Gastrocnemius medialis (tissue), 4 donors: ENCODE data around the gene TXNDC8. TPM values are rescaled to one million over a fixed set of nuclear protein-coding genes. Genes with fewer than 3 reads are reported as not detected.

Source experiments
- ATAC-seq, 2 donors: fragments of 150-250 bp; one replicate each; pipeline ENCODE4 v1.9.1; 2016
- DNase-seq, 2 donors: peaks; one replicate each; pipeline ENCODE4 v3.0.0-alpha.2; 2019
- H3K27ac ChIP-seq, 4 donors: fragments of 200-600 bp; sonication (generic); 1 replicate in 1 of 4; 2 replicates in 3 of 4; pipeline ENCODE4 v1.5.1; 2016 to 2018; ENCODE audit warnings: mild to moderate bottlenecking in 2 of 4, moderate library complexity in 1 of 4
- H3K27me3 ChIP-seq, 3 donors: fragments of 200-600 bp; sonication (generic) in 2 of 3; 1 replicate in 1 of 3; 2 replicates in 2 of 3; pipeline versions ENCODE4 v1.5.1 to v1.6.0; 2016 to 2019; ENCODE audit warnings: mild to moderate bottlenecking in 1 of 3, moderate library complexity in 1 of 3
- H3K36me3 ChIP-seq, 2 donors: fragments of 200-600 bp; sonication (generic) in 1 of 2; one replicate each; pipeline ENCODE4 v1.5.1; 2017 to 2018
- H3K4me1 ChIP-seq, 2 donors: fragments of 200-600 bp; sonication (generic) in 1 of 2; one replicate each; pipeline ENCODE4 v1.5.1; 2016 to 2017; ENCODE audit warnings: mild to moderate bottlenecking in 2 of 2
- H3K4me3 ChIP-seq, 4 donors: fragments of 200-600 bp; sonication (generic) in 3 of 4; 1 replicate in 1 of 4; 2 replicates in 3 of 4; pipeline ENCODE4 v1.5.1; 2016 to 2019; ENCODE audit warnings: mild to moderate bottlenecking in 2 of 4
- H3K9me3 ChIP-seq, 3 donors: fragments of 200-600 bp; sonication (generic) in 2 of 3; 1 replicate in 1 of 3; 2 replicates in 2 of 3; pipeline ENCODE4 v1.5.1; 2016 to 2019
- POLR2A ChIP-seq, 2 donors: fragments of 450-650 bp; IDR thresholded peaks; one replicate each; pipeline ENCODE4 v1.6.1; 2017; ENCODE audit warnings: antibody characterized with exemption in 2 of 2, mild to moderate bottlenecking in 2 of 2, moderate library complexity in 2 of 2
- in situ Hi-C, 4 donors: fragments of 200-750 bp; cut with MboI; loops; one replicate each; pipeline versions ENCODE4 v1.15.0 to v1.8.0; 2017; ENCODE audit warnings: low sequenced_read_pairs in 4 of 4
- intact Hi-C: fragments of 100-400 bp; cut with DNase I; formaldehyde crosslinking; loops from one replicate; pipeline ENCODE4 v1.15.1; 2023; ENCODE audit warnings: low total_unique reads
- total RNA-seq, 4 donors: library from RNA; depleted of rRNA; stranded (reverse); fragments of >200 nt; gene quantifications; one replicate each; pipeline versions ENCODE4 v1.1.0 to v1.2.3, GENCODE V29; 2016
- TF ChIP-seq, protein P1 (sequence below), 5 experiments: fragments of 450-650 bp in 3 of 5; fragments of 200-600 bp in 2 of 5; sonication (generic) in 2 of 5; IDR thresholded peaks in 4 of 5; conservative IDR thresholded peaks in 1 of 5; 1 replicate in 4 of 5; 2 replicates in 1 of 5; pipeline ENCODE4 v1.5.1; 2016 to 2019; ENCODE audit warnings: antibody characterized with exemption in 5 of 5, mild to moderate bottlenecking in 3 of 5, moderate library complexity in 3 of 5

The TXNDC8 gene
- total RNA-seq, 4 donors from 2014 or later: not detected

GRCh38 chr9:110330484-110331105 is 7.1 kb downstream of the TXNDC8 start:
- Histone ChIP-seq H3K27ac (no peak overlapping the region), H3K9me3 (no peaks in the 10 kb centered on the region), H3K36me3 (no peaks in the 10 kb centered on the region), H3K27me3 (no peaks in the 10 kb centered on the region), H3K4me1 (no peaks in the 10 kb centered on the region), H3K4me3 (no peak overlapping the region)
- ATAC-seq (no peak), DNase-seq (no peak)
- TF ChIP-seq, protein P1, sequence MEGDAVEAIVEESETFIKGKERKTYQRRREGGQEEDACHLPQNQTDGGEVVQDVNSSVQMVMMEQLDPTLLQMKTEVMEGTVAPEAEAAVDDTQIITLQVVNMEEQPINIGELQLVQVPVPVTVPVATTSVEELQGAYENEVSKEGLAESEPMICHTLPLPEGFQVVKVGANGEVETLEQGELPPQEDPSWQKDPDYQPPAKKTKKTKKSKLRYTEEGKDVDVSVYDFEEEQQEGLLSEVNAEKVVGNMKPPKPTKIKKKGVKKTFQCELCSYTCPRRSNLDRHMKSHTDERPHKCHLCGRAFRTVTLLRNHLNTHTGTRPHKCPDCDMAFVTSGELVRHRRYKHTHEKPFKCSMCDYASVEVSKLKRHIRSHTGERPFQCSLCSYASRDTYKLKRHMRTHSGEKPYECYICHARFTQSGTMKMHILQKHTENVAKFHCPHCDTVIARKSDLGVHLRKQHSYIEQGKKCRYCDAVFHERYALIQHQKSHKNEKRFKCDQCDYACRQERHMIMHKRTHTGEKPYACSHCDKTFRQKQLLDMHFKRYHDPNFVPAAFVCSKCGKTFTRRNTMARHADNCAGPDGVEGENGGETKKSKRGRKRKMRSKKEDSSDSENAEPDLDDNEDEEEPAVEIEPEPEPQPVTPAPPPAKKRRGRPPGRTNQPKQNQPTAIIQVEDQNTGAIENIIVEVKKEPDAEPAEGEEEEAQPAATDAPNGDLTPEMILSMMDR (IDR thresholded peaks at IDR 0.05 in 4 of 5, conservative IDR thresholded peaks at IDR 0.05 in 1 of 5): no peak
- no peak for TF ChIP-seq POLR2A (IDR thresholded peaks at IDR 0.05)
- in situ Hi-C loops (no loop called here), intact Hi-C loops (no loop called here)

DNA sequence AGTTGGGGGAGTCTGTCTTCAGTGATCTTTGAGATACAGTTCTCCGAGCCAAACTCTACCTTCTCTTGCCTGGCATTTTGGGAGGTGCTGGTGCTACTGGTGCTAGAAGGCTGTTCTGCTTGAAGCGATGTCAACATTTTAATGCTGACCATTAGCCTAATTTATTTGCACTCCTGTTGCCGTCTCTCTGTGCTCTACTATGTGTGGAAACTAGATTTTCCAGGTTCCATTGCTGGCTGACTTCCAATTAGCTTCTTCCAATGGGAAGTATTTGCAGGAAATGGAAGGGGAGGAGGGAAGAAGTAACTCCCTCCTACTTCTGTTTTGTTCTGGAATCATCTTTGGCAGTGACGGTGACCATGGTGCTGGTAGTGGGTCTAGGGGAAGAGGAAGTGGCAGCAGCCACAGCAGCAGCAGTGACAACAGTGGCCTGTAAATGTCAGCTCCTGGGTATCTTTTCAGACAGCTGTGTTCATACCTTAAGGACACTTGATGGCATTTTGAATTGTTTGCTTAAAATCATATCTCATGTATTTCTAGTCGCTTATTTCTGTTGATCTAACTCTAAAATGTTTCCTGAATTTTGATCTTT is 7.9 kb downstream of the TXNDC8 start:
- no peaks in the 10 kb centered on the region for H3K36me3 ChIP-seq
- H3K4me3 ChIP-seq: no peak overlapping the region
- no peak overlapping the region for H3K27ac ChIP-seq
- intact Hi-C loops: no loop called here
- TF ChIP-seq, protein P1 (IDR thresholded peaks at IDR 0.05 in 4 of 5, conservative IDR thresholded peaks at IDR 0.05 in 1 of 5): no peak
- no peak for TF ChIP-seq POLR2A (IDR thresholded peaks at IDR 0.05)
- no peaks in the 10 kb centered on the region for H3K4me1 ChIP-seq
- ATAC-seq (no peak), DNase-seq (no peak)
- no peaks in the 10 kb centered on the region for H3K9me3 ChIP-seq
- H3K27me3 ChIP-seq: no peaks in the 10 kb centered on the region
- in situ Hi-C loops: no loop called here

DNA sequence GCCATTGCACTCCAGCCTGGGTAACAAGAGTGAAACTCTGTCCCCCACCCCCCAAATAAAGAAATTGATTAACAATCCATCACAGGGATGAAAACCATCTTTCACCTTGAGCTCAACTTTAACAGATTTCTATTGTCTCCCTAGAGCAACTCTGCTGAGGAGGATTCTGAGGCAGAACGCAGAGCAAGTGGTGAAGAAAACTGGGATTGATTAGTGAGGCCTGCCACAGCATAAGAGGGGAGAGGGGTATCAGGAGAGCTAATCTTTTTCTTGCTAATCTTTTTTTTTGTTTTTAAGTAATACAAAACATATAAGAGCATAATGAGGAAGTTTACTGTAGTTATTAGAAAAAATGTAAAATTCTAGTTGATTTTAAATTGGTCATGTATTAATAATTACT is 8.9 kb downstream of the TXNDC8 start:
- DNase-seq: no peak
- H3K4me3 ChIP-seq: no peak overlapping the region
- TF ChIP-seq POLR2A (IDR thresholded peaks at IDR 0.05): no peak
- TF ChIP-seq, protein P1 (IDR thresholded peaks at IDR 0.05 in 4 of 5, conservative IDR thresholded peaks at IDR 0.05 in 1 of 5): no peak
- no peaks in the 10 kb centered on the region for H3K27me3 ChIP-seq
- in situ Hi-C loops (no loop called here), intact Hi-C loops (no loop called here)
- H3K4me1 ChIP-seq: no peaks in the 10 kb centered on the region
- no peak for ATAC-seq
- H3K27ac ChIP-seq: no peak overlapping the region
- H3K36me3 ChIP-seq: no peaks in the 10 kb centered on the region
- H3K9me3 ChIP-seq: no peaks in the 10 kb centered on the region

DNA sequence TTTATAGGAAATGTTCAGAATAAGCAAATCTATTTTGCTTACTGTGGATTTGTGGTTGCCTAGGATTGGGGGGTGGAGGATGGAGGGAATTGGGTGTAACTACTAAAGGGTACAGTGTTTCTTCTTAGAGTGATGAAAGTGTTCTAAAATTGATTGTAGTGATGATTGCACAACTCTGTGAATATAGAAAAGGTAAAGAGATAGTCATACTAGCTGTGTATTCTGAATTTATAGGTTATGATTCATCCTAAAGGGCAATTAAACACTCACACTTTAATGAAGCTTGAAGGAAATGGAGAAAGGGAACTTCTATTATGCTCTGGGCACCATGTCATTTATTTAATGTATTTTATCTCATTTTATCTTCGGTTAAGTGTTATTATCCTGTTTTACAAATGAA is 9.9 kb downstream of the TXNDC8 start:
- no peak overlapping the region for H3K27ac ChIP-seq
- no peaks in the 10 kb centered on the region for H3K36me3 ChIP-seq
- H3K9me3 ChIP-seq: no peaks in the 10 kb centered on the region
- H3K27me3 ChIP-seq: no peaks in the 10 kb centered on the region
- intact Hi-C loops: no loop called here
- no peaks in the 10 kb centered on the region for H3K4me1 ChIP-seq
- DNase-seq: no peak
- no peak overlapping the region for H3K4me3 ChIP-seq
- ATAC-seq: no peak
- in situ Hi-C loops: no loop called here
- TF ChIP-seq POLR2A (IDR thresholded peaks at IDR 0.05): no peak
- TF ChIP-seq, protein P1 (IDR thresholded peaks at IDR 0.05 in 4 of 5, conservative IDR thresholded peaks at IDR 0.05 in 1 of 5): no peak
